Measurements from ENCODE around the gene IFT122.

IFT122 gene

GRCh38 chr3:129417326-129417725 lies 22.7 kb upstream of the IFT122 start:
- no peak for DNase-seq

GRCh38 chr3:129418041-129418973 lies 21.7 kb upstream of the IFT122 start:
- DNase-seq, result no peak

GRCh38 chr3:129419476-129419875 lies 20.5 kb upstream of the IFT122 start:
- DNase-seq, result no peak

- DNase-seq, result no peak
These were observed 18.7 kb upstream of the IFT122 start for GRCh38 chr3:129421236-129421883.

DNA sequence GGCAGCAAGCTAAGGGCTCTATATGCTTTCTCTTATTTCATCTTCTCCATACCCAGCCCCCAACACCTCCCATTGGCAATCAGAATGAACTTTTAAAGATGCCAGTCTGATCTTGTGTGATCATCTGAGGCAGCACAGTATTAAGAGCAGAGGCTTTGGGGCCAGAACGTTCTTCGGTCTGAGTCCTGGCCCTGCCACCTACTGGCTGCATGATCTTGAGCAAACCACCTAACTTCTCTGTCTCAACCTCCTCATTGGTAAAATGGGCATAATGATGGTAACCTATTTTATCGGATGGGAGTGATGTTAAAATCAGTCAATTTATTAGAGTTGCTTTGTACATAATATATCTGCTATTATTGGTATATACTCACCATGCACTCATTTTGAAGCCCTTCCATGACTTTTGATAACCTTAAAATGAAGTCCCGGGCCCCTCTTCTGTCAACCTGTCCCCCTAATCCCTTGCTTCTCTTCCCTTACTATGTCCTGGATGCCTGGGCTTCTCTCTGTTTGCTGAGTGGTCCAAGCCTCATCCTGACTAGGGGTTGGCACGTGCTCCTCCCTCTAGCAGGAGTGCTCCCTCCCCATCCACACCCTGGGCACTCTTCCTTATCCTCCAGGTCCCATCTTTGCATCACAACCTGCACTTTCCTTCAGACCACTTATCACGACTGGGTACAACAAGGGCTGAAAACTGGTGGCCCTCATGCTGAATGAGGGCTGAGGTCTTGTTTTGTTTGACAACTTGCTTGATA lies 17.9 kb upstream of the IFT122 start:
- no peak for DNase-seq

GRCh38 chr3:129422897-129423296 lies 17.1 kb upstream of the IFT122 start:
- DNase-seq, result no peak

DNA sequence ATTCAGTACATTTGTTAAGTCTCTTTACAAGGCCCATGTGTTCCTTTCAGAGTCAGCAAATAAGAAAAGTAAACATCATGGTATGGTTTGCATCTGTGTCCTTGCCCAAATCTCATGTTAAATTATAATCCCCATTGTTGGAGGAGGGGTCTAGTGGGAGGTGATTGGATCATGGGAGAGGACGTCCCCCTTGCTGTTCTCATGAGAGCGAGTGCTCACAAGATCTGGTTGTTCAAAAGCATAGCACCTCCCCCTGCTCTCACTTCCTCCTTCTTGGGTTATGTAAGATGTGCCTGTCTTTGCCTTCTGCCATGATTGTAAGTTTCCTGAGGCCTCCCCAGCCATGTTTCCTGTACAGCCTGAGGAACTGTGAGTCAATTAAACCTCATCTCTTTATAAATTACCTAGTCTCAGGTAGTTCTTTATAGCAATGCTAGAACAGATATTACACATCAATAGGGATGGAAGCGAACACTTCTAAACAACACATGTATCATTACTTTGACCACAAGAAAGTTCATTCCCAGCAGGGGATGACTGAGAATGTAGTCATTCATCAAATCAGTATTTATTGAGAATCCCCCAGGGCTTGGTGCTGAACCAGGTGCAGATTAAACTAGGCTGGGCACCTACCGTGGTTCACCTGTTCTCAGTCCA lies 15.7 kb upstream of the IFT122 start:
- no peak for DNase-seq

- DNase-seq, result no peak
These were observed 14.8 kb upstream of the IFT122 start for GRCh38 chr3:129425213-129425612.

- no peak for DNase-seq
These were observed 14.4 kb upstream of the IFT122 start for GRCh38 chr3:129425619-129426018.

DNA sequence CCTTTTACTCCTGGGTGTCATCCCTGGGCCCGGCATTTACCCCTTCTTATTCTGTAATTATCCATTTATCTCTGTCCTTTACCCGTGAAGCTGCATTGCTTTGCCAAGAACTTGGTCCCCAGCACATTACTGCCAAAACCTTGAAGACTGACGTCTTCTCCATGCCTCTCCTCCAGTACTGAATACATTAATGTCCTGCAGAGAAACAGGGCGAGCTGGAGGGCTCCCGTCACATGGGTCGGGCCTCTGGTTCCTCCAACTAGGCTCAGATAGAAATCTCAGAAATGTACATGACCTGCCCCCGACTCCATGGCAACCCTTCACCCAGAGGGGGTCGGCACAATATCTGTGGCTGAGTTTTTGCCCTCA lies 12.0 kb upstream of the IFT122 start:
- DNase-seq, result no peak

DNA sequence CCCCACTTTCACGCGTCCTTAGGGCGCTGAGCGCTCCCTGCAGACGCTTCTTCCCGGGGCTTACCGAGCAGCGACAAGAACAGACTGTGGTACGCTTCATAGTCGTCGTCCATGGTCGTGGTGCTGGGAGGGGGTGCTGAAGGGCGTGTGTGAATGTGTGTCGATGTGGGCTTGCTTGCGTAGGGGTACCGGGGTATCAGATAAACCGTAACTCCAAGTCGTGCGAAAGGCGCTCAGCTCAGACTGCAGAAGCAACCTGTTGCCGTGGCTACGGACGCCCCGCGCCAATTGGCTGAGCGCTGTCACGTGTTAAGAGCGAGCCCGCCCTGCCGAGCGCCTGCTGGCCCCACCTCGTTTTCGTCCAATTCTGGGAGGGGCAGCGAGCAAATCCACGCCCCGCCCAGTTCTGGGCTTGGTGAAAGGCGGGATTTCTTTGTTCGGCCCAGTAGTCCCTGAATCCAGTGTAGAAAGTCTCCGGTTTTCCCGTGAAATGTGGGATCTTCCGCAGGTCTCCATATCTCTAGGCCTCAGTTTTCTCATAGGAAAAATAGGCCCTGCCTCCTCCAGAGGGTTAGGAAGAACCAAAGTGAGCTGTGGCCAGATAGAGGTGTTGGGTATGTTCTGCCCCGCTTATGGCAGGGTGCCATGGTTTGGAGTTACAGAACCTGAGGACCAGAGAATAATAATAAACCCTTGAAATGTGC lies 11.5 kb upstream of the IFT122 start, which contains the start of gene EFCAB12:
Gene EFCAB12 (minus strand): TSS at position 261 of the 704 bp plus-strand sequence. CDS start 148 bp downstream, at position 113.
- DNase-seq, result peak; percentile 81

DNA sequence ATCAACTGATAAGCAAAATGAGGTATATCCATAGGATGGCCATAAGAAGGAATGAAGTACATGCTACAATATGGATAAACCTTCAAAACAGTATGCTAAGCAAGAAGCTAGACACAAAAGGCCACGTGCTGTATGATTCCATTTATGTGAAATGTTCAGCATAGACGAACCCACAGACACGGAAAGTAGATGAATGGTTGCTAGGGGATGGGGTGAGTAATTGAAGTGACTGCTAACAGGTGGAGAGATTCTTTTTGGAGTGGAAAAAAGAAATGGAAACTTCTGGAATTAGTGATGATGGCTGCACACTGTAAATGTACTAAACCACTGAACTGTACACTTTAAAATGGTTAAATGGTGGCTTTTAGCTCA lies 11.0 kb upstream of the IFT122 start:
- no peak for DNase-seq

- DNase-seq, result no peak
These were observed 10.4 kb upstream of the IFT122 start for GRCh38 chr3:129429602-129430001.

DNA sequence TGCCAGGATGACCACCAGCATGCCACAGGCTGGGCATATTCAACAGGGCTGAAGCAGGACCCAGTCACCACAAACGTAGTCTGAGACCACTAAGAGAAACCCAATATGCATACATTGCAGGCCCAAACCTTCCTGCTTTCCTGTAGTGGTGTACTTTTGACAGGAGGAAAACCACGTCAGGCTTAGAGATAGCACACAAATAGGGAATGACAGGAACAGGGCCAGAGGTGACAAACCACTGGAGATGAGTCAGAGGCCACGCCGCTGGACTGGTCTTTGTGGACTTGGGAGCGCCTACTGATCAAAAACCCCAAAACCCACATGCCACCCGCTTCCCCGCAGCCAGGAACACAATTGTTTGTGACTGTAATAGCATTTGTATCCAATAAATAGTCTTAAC lies 8.0 kb upstream of the IFT122 start:
- DNase-seq, result no peak

- DNase-seq, result no peak
These were observed 7.4 kb upstream of the IFT122 start for GRCh38 chr3:129432671-129433070.

DNA sequence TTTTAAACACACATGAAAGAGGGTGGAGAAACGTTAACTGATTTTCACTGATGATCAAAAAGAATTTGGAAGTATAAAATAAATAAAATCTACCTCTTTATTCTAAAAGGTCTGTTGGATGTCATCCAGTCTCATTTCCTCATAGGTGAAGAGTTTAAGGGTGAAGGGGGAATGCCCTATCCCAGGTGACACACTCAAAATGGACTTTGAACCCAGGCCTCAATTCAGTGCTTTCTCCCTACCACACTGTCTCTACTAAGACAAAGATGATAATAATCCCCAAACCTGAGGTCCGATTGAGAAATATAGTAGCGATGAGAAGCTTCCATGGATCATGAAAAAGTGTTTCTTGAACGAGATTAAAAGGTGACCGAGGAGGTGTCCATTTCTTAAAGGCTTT lies 6.5 kb upstream of the IFT122 start:
- DNase-seq, result no peak

GRCh38 chr3:129434140-129434539 lies 5.9 kb upstream of the IFT122 start:
- no peak for DNase-seq

DNA sequence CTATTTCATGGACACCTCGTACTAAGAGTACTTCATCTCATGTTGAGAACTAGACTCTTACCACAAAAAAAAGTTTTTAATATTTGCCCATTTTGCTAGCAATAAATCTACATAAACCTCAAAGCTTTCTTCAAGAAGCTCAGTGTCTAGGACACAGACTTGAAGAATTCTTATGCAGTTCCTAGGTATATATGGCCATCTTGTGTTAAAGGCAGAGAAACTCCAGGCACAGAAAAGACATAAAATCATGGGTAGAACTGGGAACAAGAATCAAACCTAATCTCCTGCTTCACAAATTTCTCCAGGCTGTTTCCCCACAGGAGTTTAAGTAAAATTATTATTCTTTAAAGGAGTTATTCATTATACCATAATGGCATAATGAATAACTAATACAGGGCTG lies 4.7 kb upstream of the IFT122 start:
- DNase-seq, result no peak

DNA sequence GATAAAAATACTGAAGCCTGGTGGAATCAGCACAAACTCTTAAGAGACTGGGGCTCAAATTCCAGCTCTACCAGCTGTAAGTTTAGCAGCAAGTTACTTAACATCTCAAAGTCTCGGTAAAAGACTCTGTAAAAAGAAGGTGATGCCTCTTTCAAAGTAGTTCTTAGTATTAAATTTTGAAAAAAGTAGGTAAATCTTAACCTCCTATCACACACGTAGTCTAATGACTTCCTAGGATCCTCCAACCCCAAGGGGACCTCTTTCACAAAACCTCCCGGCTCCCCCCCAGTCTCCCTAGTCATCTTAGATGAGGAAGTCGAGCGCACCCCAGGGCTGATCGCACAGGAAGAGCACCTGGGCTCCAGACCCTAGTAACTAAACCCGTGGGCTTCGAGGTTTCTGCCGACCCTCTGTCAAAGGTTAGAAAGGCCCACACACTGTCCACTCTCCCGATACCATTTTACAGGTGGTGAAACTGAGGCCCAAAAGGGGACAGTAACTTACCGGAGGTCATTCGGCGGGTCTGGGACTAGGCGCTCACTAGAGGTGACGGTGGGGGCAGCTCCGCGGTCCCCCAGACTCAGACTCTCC lies 703 bp upstream of the IFT122 start:
- DNase-seq, result peak; percentile 21

DNA sequence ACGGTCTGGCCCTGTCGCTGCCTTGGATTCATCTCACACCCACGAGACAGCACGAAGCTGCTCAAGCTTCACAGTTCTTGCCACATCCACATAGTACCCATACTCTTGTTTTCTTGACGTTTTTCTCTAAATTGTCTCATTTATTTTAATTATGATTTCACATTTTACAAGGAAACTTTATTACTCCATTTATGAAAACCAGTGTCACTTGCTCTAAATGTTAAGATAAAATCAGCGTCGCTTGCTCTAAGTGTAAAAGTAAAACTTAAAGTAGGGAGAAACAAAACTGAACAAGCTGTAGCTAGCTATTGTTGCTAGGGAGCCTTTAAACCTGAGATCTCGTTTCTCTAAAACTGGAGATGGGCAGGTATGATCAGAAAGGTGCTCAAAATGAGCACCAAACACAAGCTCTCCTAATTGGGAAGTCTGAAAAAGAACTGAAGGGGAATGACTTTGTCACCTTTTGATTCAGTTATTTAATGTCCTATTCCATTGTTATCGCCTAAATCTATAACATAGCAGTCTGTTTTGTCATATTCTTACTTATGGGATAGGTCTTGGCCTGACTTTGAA lies 680 bp downstream of the IFT122 start:
- no peak for DNase-seq

- no peak for DNase-seq
These were observed 1.2 kb downstream of the IFT122 start for GRCh38 chr3:129441215-129441614.

DNA sequence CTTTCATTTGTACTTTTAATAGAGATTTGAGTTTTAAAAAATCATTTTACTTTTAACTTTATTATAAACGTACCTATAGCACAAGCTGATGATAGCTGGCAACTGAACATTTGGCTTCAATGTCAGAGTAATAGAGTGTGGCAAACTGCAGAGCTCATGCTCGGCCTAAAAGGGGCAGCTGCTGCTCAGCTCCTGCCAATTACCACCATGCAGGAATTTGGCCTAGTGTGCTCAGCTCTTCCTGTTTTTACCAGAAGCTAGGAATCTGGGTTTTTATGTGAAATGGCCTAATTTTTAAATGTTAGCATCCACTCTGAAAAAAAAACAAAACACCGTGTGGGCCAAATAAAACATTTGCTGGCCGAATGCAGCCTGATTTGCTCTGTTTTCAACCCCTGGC lies 1.8 kb downstream of the IFT122 start:
- no peak for DNase-seq
